LNCAP (cell line): ENCODE data around the gene FZR1.

Experiments used
- CTCF ChIP-seq: fragments of 450-650 bp; IDR thresholded peaks from 2 replicates; pipeline ENCODE4 v1.5.1; 2017; ENCODE audit warnings: mild to moderate bottlenecking

The FZR1 gene

GRCh38 chr19:3556978-3557460 is 50.9 kb downstream of the FZR1 start:
- no peak for TF ChIP-seq CTCF

- TF ChIP-seq CTCF: no peak
These were observed 51.5 kb downstream of the FZR1 start, which contains the start of gene MFSD12 for GRCh38 chr19:3557461-3558248. MFSD12 (minus strand) TSS chr19:3557586; CDS start chr19:3557403, 183 bp downstream.

- TF ChIP-seq CTCF: no peak
These were observed 57.8 kb downstream of the FZR1 start for GRCh38 chr19:3563709-3564524.

- no peak for TF ChIP-seq CTCF
These were observed 59.0 kb downstream of the FZR1 start for GRCh38 chr19:3565139-3565538.

GRCh38 chr19:3570606-3571011 is 64.5 kb downstream of the FZR1 start:
- no peak for TF ChIP-seq CTCF

GRCh38 chr19:3572132-3572854 is 66.2 kb downstream of the FZR1 start:
- no peak for TF ChIP-seq CTCF

- TF ChIP-seq CTCF: no peak
These were observed 66.7 kb downstream of the FZR1 start, which contains the start of gene HMG20B for GRCh38 chr19:3572855-3573161. HMG20B (plus strand) TSS chr19:3572944; CDS start chr19:3573310, 366 bp downstream.
